G401 (cell line): Measurements from ENCODE around the gene ARID4B. TPM values are rescaled to one million over a fixed set of nuclear protein-coding genes. Genes with fewer than 3 reads are reported as not detected.
A peak's percentile ranks its signal among the peaks of the same experiment; 100 is the strongest.
"Not testable (repeated sequence)": the region's sequence is repeated elsewhere in the genome, so short reads cannot be mapped to it uniquely, and the experiment has no call there.

ENCODE experiments used
- DNase-seq: peaks from one replicate; pipeline ENCODE4 v3.0.0-alpha.2; 2015; ENCODE audit warnings: low spot score
- in situ Hi-C: cut with HindIII; loops from 2 replicates; pipeline ENCODE4 v1.10.0; 2016; ENCODE audit warnings: low sequenced_read_pairs, mixed read lengths
- total RNA-seq: library from RNA; depleted of rRNA; stranded (reverse); fragments of >200 nt; shearing (Covaris generic); gene quantifications from 2 replicates; pipeline ENCODE4 v1.2.3, GENCODE V29; 2014

ARID4B gene
- total RNA-seq, 1 experiment from 2014 or later, result 11.2 TPM

DNA sequence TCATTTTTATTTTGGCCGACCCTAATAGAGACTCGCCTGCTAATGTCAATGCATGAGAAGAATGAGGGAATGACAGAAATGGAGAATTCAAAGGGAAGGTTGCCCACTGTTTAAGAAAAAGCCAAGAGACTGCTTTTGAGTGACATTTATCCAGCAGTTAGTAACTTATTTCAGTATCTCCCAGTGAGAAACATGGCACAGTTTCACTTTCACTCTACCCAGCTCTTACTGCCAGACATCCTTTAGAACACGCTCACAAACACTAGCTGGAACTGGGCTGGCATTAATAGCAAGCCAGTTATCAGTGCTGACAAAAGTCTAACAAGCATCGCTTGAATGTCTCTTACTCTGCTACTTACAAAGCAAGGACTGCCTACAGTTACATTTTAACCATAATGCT is 8.9 kb upstream of the ARID4B start:
- in situ Hi-C loops, result no loop called here
- no peak for DNase-seq

- in situ Hi-C loops, result no loop called here
- no peak for DNase-seq
These were observed 3.4 kb upstream of the ARID4B start for GRCh38 chr1:235331401-235331800.

GRCh38 chr1:235330918-235331285 is 2.9 kb upstream of the ARID4B start:
- DNase-seq, result no peak
- in situ Hi-C loops, result no loop called here

- in situ Hi-C loops, result no loop called here
- DNase-seq, result no peak
These were observed 1.3 kb upstream of the ARID4B start for GRCh38 chr1:235329139-235329902.

GRCh38 chr1:235328271-235329138 is 526 bp upstream of the ARID4B start, which contains the start of gene GGPS1:
Gene GGPS1, plus strand, starts transcription at chr1:235328570. Its CDS starts 6,695 bp downstream, at chr1:235335265.
- DNase-seq, result peak; percentile 100
- in situ Hi-C loops, result no loop called here

DNA sequence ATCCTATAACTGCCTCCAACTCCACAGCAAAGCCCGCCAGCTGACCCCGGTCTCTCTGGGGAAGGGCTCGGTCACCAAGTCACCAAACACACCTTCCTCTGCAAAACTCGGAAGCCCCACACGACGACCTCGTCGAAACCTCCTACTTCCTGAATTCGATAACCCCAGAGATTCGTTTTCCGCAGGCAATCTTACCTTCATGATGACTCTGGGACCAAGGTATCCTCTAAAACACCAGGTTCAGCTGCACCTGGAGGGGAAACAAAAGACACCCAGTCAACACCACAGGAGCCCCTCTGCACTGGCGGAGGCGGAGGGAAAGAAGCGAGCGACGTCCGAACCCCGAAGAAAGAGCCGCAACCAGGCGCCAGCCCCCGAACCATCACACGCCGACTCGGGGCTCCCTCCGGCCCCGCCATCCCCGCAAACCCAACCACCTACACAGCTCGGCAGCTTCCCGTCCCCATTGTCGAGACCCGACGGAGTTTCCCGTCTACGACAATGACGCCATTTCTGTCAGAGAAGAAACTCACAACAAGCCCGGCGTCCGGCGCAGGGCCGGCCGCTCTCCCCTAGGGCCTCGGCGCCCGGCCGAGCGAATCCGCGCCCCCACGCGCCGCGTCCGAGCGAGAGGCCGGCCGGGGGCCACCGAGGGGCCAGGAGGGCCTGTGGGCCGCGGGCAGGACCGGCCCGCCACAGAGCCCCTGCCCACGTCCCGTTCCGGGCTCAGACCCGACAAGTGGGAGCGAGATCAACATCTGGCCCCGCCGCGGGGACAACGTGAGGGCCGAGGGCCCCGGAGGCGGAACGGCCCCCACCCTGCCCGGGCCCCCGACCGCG is 1.0 kb downstream of the ARID4B start:
- no peak for DNase-seq
- in situ Hi-C loops, result no loop called here

GRCh38 chr1:235325854-235326253 is 2.1 kb downstream of the ARID4B start:
- in situ Hi-C loops, result no loop called here

DNA sequence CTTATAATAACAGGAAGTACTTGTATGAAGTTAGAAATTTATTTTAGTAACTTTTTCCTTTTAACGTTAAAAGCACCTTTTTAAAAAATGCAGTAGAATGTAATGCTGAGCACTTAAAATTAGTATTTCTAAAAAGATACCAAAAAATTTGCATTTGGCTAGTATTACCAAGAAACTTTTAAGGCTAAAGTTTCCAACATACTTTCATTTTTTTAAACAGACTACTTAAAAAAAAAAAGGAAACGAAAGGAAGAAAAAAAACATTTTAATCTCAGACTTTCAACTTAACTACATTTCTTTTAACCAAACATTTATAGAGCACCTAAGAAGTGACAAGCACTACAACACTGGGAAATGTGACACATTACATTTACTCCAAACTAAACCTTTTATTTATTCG is 2.8 kb downstream of the ARID4B start:
- in situ Hi-C loops, result no loop called here
- no peak for DNase-seq

More at GRCh38 chr1:235325854-235326253, 2.1 kb downstream of the ARID4B start:
- DNase-seq, result no peak

DNA sequence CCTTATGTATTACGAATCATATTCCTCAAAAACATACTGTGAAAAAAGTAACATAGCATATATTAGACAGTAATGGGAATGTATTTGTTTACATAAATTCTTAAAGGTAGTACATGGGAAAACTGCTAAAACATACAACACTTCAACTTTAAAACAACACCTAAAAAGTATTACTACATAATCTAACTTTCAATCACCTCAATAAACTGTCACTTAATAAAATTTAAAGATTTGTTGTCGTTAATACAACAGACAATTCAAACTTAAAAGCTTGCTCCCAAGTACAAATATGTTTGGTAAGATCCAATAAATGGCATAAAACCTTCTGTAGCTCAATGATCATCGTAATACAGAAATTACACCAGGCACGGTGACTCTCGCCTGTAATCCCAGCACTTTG is 3.7 kb downstream of the ARID4B start:
- in situ Hi-C loops, result no loop called here
- no peak for DNase-seq

- no peak for DNase-seq
- in situ Hi-C loops, result no loop called here
These were observed 7.3 kb downstream of the ARID4B start for GRCh38 chr1:235320521-235321179.

DNA sequence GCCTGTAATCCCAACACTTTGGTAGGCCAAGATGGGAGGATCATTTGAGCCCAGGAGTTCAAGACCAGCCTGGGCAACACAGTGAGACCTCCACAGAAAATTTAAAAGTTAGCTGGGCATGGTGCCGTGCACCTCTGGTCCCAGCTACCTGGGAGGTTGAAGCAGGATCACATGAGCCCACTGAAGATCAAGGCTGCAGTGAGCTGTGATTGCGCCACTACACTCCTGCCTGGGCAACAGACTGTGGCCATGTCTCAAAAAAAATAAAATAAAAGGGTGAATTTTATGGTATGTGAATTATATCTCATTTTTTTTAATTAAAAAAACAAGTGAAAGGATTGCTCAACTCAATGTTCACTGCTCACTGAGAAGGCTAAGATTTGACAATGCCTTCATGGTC is 8.7 kb downstream of the ARID4B start:
- no peak for DNase-seq
- in situ Hi-C loops, result no loop called here

GRCh38 chr1:235317168-235317567 is 10.8 kb downstream of the ARID4B start:
- in situ Hi-C loops, result no loop called here
- DNase-seq, result no peak

GRCh38 chr1:235315735-235316134 is 12.2 kb downstream of the ARID4B start:
- no peak for DNase-seq
- in situ Hi-C loops, result no loop called here

DNA sequence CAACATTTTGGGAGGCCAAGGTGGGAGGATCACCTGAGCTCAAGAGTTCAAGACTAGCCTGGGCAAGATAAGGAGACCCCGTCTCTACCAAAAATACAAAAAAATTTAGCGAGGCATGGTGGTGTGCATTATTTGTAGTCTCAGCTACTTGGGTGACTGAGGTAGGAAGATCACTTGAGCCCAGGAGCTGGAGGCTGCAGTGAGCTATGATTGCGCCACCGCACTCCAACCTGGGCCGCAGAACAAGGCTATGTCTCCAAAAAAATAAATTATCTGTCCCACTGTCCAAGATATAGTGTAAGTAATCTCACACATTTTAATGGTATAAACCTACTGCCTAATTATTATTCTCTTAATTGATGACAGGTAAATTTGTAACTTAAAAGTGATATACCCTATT is 12.8 kb downstream of the ARID4B start:
- no peak for DNase-seq
- in situ Hi-C loops, result no loop called here

- in situ Hi-C loops, result loop anchor here (5.0 kb wide), 1 partner anchor 52 kb away; no protein-coding TSS in a partner anchor
- no peak for DNase-seq
These were observed 13.9 kb downstream of the ARID4B start for GRCh38 chr1:235313931-235314678.

DNA sequence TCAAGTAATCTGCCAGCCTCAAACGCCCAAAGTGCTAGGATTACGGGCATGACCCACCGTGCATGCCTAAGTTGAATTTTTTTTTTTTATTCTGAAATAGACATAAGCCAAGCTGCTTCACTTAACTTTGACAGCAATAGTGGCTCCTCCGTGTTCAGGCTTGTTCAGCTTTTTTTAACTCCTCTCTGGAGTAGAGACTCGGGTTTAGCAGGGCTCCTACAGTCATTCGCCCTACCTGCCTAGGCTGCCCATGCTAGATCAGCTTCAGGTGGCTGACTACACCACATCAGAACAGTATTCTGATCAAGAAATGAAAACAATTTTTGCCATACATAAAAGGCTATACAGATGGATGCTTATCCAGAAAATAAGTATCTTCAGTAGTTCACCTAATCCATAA is 14.7 kb downstream of the ARID4B start:
- in situ Hi-C loops, result loop anchor here (5.0 kb wide), 1 partner anchor 51 kb away; no protein-coding TSS in a partner anchor
- DNase-seq, result no peak

- DNase-seq, in situ Hi-C loops: not testable (repeated sequence)
These were observed 18.8 kb downstream of the ARID4B start for GRCh38 chr1:235309206-235309605.
